Stimulated activated naive CD8-positive, alpha-beta T cell treated with anti-CD3 and anti-CD28 coated beads, Interleukin-15, Interleukin-2, amounts not matched to agents 100 ng/mL and 50 ng/mL, for 24 hours (primary cell): Measurements from ENCODE around the gene CYREN.
"Not testable (repeated sequence)": the region's sequence is repeated elsewhere in the genome, so short reads cannot be mapped to it uniquely, and the experiment has no call there.

Experiments
- H3K27ac Mint-ChIP-seq: one replicate; pipeline ENCODE4 v1.8.0; 2021; ENCODE audit warnings: mild to moderate bottlenecking, mixed read lengths
- H3K27me3 Mint-ChIP-seq: one replicate; pipeline ENCODE4 v1.8.0; 2021; ENCODE audit warnings: mixed read lengths
- H3K36me3 Mint-ChIP-seq: one replicate; pipeline ENCODE4 v1.8.0; 2021; ENCODE audit warnings: low read depth, mixed read lengths
- H3K4me1 Mint-ChIP-seq: one replicate; pipeline ENCODE4 v1.8.0; 2021; ENCODE audit warnings: low read depth, mixed read lengths
- H3K4me3 Mint-ChIP-seq: one replicate; pipeline ENCODE4 v1.8.0; 2021; ENCODE audit warnings: mild to moderate bottlenecking, mixed read lengths
- H3K9me3 Mint-ChIP-seq: one replicate; pipeline ENCODE4 v1.8.0; 2021; ENCODE audit warnings: mixed read lengths

The CYREN gene

GRCh38 chr7:135170274-135170997, at the start of gene CYREN:
Gene CYREN (minus strand): TSS chr7:135170707. CDS start chr7:135168922, 1,785 bp downstream.
- H3K4me3 Mint-ChIP-seq, result peak within 1 kb of the TSS; percentile 95
- H3K4me1 Mint-ChIP-seq, result peaks cover 63% of the 10 kb centered on the region
- H3K27me3 Mint-ChIP-seq, result no peaks in the 10 kb centered on the region
- peaks cover 44% of the 10 kb centered on the region for H3K36me3 Mint-ChIP-seq
- H3K9me3 Mint-ChIP-seq, result no peaks in the 10 kb centered on the region
- peak within 1 kb of the TSS; percentile 94 for H3K27ac Mint-ChIP-seq

- H3K27ac Mint-ChIP-seq, result no peak overlapping the region
- peaks cover 4% of the 10 kb centered on the region for H3K9me3 Mint-ChIP-seq
- H3K27me3 Mint-ChIP-seq, result peaks cover 12% of the 10 kb centered on the region
- peaks cover 6% of the 10 kb centered on the region for H3K4me1 Mint-ChIP-seq
- no peak overlapping the region for H3K4me3 Mint-ChIP-seq
- H3K36me3 Mint-ChIP-seq, result no peaks in the 10 kb centered on the region
Measured at GRCh38 chr7:135217645-135218509, 47.4 kb upstream of the CYREN start.

GRCh38 chr7:135215698-135216097, 45.2 kb upstream of the CYREN start:
- Mint-ChIP-seq H3K27me3 (peaks cover 12% of the 10 kb centered on the region), H3K4me1 (peaks cover 10% of the 10 kb centered on the region), H3K27ac (no peak overlapping the region), H3K4me3 (no peak overlapping the region), H3K36me3 (no peaks in the 10 kb centered on the region), H3K9me3 (peaks cover 3% of the 10 kb centered on the region)

- Mint-ChIP-seq H3K27ac (no peak overlapping the region), H3K36me3 (no peaks in the 10 kb centered on the region), H3K4me3 (no peak overlapping the region), H3K27me3 (peaks cover 12% of the 10 kb centered on the region), H3K9me3 (no peaks in the 10 kb centered on the region), H3K4me1 (peaks cover 15% of the 10 kb centered on the region)
Measured at GRCh38 chr7:135215180-135215579, 44.7 kb upstream of the CYREN start.

- Mint-ChIP-seq H3K27ac (no peak overlapping the region), H3K9me3 (no peaks in the 10 kb centered on the region), H3K36me3 (no peaks in the 10 kb centered on the region), H3K4me3 (no peak overlapping the region), H3K27me3 (peaks cover 5% of the 10 kb centered on the region), H3K4me1 (peaks cover 28% of the 10 kb centered on the region)
Measured at GRCh38 chr7:135213831-135214230, 43.3 kb upstream of the CYREN start.

GRCh38 chr7:135211946-135212685, 41.6 kb upstream of the CYREN start:
- peaks cover 45% of the 10 kb centered on the region for H3K4me1 Mint-ChIP-seq

GRCh38 chr7:135211179-135211945, 40.9 kb upstream of the CYREN start, which contains the start of gene WDR91:
Gene WDR91 (minus strand): TSS chr7:135211526. CDS start chr7:135211502, 24 bp downstream.
- peaks cover 11% of the 10 kb centered on the region for H3K36me3 Mint-ChIP-seq
- H3K4me3 Mint-ChIP-seq, result peak within 1 kb of the TSS; percentile 90
- peaks cover 52% of the 10 kb centered on the region for H3K4me1 Mint-ChIP-seq
- no peaks in the 10 kb centered on the region for H3K27me3 Mint-ChIP-seq
- H3K27ac Mint-ChIP-seq, result peak within 1 kb of the TSS; percentile 92
- H3K9me3 Mint-ChIP-seq, result no peaks in the 10 kb centered on the region

More at GRCh38 chr7:135211946-135212685, 41.6 kb upstream of the CYREN start:
- H3K4me3 Mint-ChIP-seq, result peak overlapping the region; percentile 90
- not testable (repeated sequence) for H3K9me3 Mint-ChIP-seq, H3K27me3 Mint-ChIP-seq, H3K36me3 Mint-ChIP-seq
- peak overlapping the region; percentile 79 for H3K27ac Mint-ChIP-seq

- Mint-ChIP-seq H3K4me1 (peaks cover 57% of the 10 kb centered on the region), H3K27me3 (no peaks in the 10 kb centered on the region), H3K27ac (peak overlapping the region; percentile 89), H3K4me3 (peak overlapping the region; percentile 90), H3K36me3 (peaks cover 17% of the 10 kb centered on the region), H3K9me3 (no peaks in the 10 kb centered on the region)
Measured at GRCh38 chr7:135210888-135211178, 40.3 kb upstream of the CYREN start.

- no peaks in the 10 kb centered on the region for H3K27me3 Mint-ChIP-seq
- peaks cover 28% of the 10 kb centered on the region for H3K36me3 Mint-ChIP-seq
- no peak overlapping the region for H3K27ac Mint-ChIP-seq
- peaks cover 60% of the 10 kb centered on the region for H3K4me1 Mint-ChIP-seq
- H3K9me3 Mint-ChIP-seq, result no peaks in the 10 kb centered on the region
- H3K4me3 Mint-ChIP-seq, result peak overlapping the region; percentile 18
Measured at GRCh38 chr7:135209225-135209834, 38.8 kb upstream of the CYREN start.

GRCh38 chr7:135208102-135208793, 37.7 kb upstream of the CYREN start:
- Mint-ChIP-seq H3K27me3 (no peaks in the 10 kb centered on the region), H3K9me3 (no peaks in the 10 kb centered on the region), H3K36me3 (peaks cover 39% of the 10 kb centered on the region), H3K27ac (no peak overlapping the region), H3K4me3 (no peak overlapping the region), H3K4me1 (peaks cover 61% of the 10 kb centered on the region)

- Mint-ChIP-seq H3K4me3 (peak overlapping the region; percentile 13), H3K27me3 (no peaks in the 10 kb centered on the region), H3K36me3 (peaks cover 44% of the 10 kb centered on the region), H3K4me1 (peaks cover 64% of the 10 kb centered on the region), H3K9me3 (no peaks in the 10 kb centered on the region), H3K27ac (peak overlapping the region; percentile 59)
Measured at GRCh38 chr7:135207406-135208101, 37.0 kb upstream of the CYREN start.

- Mint-ChIP-seq H3K27me3 (no peaks in the 10 kb centered on the region), H3K36me3 (peaks cover 50% of the 10 kb centered on the region), H3K27ac (peak overlapping the region; percentile 59), H3K9me3 (no peaks in the 10 kb centered on the region), H3K4me3 (peak overlapping the region; percentile 13), H3K4me1 (peaks cover 68% of the 10 kb centered on the region)
Measured at GRCh38 chr7:135206941-135207391, 36.5 kb upstream of the CYREN start.

- H3K9me3 Mint-ChIP-seq, result no peaks in the 10 kb centered on the region
- no peak overlapping the region for H3K27ac Mint-ChIP-seq
- H3K27me3 Mint-ChIP-seq, result no peaks in the 10 kb centered on the region
- H3K36me3 Mint-ChIP-seq, result peaks cover 58% of the 10 kb centered on the region
- H3K4me3 Mint-ChIP-seq, result no peak overlapping the region
- peaks cover 69% of the 10 kb centered on the region for H3K4me1 Mint-ChIP-seq
Measured at GRCh38 chr7:135205850-135206249, 35.3 kb upstream of the CYREN start.
